A172 (cell line): ENCODE measurements around the gene YPEL1. TPM values are rescaled to one million over a fixed set of nuclear protein-coding genes. Genes with fewer than 3 reads are reported as not detected.

Experiments used
- DNase-seq: peaks from one replicate; pipeline ENCODE4 v3.0.0-alpha.2; 2015; ENCODE audit warnings: low spot score
- total RNA-seq: library from RNA; depleted of rRNA; stranded (reverse); fragments of >200 nt; shearing (Covaris generic); gene quantifications from 2 replicates; pipeline ENCODE4 v1.2.3, GENCODE V29; 2014; rRNA removed

YPEL1 gene, protein sequence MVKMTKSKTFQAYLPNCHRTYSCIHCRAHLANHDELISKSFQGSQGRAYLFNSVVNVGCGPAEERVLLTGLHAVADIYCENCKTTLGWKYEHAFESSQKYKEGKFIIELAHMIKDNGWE
- total RNA-seq, result 0.67 and 2.7 TPM in 2 replicates

- peak; percentile 65 for DNase-seq
These were observed at the start of gene YPEL1 for GRCh38 chr22:21735200-21736083. TSS of gene YPEL1 (minus strand) at chr22:21735794. CDS start at chr22:21710744, 25,050 bp downstream.

GRCh38 chr22:21780259-21780658, 44.7 kb upstream of the YPEL1 start:
- DNase-seq, result no peak

DNA sequence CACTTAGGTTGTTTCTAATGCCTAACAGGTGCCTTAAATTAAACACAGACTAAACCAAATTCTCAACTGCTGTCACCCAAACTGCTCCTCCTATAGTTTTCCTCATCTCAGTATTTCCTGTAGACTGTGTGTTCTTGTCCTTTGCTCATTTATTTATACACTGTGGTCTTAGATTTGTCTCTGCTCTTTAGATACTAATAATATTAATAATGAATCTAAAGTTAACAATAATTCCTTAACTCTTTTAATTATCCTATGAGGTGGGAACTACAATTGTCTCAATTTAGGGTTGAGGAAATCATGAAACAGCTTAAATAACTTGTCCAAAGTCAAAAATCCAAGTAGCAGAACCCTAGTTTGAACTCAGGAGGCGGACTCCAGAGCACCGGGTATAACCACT, 43.9 kb upstream of the YPEL1 start:
- DNase-seq, result no peak

GRCh38 chr22:21778705-21779363, 43.2 kb upstream of the YPEL1 start:
- peak; percentile 50 for DNase-seq

DNA sequence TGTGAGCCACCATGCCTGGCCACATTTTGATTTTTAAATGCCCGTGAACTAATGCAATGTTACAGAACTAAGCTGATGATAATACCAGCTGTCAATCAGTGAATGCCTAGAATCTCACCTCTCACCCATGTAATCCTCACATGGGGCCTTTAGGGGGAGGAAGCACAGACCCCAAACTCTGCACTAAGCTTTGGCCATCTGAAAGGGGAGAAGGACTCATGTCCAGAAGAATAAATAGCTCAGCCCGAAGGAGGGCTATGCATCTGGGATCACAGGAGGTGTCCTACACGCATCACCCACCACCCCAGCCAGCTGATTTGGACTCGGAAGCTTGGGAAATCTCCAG, 36.0 kb upstream of the YPEL1 start:
- no peak for DNase-seq

DNA sequence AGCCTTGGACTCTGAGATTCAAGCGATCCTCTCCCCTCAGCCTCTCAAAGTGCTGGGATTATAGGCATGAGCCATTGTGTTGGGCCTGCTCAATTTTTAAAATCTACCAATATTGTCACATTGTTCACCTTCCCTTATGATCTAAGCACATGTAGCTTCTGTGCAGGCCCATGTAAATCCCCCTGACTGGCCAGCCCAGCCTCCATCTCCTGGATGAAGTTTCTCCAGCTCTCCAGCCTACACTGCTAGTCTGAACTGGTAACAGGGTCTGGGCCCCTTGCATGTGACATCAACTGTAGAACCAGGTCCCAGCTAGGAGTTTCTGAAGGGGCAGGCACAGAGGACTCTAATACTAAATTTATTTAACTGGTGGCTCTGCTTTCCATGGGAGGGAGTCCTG, 32.8 kb upstream of the YPEL1 start:
- no peak for DNase-seq

- DNase-seq, result no peak
These were observed 31.3 kb upstream of the YPEL1 start for GRCh38 chr22:21766691-21767462.

DNA sequence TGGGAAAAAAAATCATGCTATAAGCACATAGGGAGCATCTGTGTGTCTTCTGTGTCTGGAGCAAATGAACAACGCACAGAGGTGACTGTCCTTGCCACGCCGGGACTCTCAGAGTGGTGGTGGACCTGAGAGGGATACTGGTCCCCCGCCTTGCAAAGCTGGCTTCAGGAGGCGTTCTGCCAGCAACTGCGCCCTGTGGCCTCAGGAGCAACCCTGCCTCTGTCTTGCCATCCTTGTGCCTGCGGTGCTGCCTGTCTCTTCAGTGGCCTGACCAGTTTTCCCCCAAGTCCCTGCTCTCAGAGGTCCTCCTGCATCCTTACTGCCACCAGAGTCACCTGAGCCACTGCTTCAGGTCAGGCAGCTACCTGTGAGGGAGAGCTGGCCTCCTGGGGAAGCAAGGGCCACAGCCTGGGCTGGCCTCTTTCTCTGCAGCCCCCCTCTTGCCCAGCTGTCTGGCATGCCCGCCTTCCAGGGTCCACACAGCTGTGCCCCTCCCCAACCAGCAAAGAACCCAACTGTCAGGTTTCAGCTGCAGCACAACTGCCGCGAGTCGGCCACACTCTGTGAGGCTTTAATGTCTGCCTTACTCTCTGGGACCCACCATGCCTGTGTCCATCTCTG, 30.4 kb upstream of the YPEL1 start:
- DNase-seq, result no peak

DNA sequence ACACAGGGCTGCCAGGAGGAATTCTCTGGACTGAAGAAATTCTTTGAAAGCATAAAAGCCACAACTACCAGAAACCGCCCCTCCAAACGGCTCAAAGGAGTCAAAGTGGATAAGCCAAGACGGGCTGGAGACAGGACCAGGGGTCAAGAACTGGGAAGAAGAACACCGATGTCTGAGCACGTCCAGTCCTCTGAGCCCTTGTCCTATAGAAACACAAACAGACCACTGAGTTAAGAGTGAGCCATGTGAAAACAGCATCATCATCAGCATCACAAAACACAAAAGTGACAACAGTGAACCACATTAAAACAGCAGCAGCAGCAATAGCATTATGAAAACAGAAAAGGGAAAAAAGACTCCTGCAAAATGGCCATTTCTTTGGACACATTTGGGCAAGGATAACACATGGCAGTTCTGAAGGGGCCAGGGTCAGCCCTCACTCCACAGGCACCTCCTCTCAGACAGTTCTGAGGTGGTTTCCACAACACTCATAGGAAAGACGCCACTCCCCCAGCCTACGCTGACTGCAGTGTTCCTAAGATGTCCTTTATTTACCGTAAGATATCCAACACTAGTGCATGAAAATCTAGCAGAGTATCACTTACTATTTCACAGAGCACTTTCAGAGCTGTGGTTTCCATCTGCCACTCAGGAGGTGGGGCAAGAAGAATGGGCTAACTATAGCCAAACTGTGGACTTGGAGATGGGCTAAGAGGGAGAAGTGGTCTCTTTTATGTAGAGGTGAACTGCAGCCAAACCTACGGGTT, 28.6 kb upstream of the YPEL1 start:
- DNase-seq, result no peak

DNA sequence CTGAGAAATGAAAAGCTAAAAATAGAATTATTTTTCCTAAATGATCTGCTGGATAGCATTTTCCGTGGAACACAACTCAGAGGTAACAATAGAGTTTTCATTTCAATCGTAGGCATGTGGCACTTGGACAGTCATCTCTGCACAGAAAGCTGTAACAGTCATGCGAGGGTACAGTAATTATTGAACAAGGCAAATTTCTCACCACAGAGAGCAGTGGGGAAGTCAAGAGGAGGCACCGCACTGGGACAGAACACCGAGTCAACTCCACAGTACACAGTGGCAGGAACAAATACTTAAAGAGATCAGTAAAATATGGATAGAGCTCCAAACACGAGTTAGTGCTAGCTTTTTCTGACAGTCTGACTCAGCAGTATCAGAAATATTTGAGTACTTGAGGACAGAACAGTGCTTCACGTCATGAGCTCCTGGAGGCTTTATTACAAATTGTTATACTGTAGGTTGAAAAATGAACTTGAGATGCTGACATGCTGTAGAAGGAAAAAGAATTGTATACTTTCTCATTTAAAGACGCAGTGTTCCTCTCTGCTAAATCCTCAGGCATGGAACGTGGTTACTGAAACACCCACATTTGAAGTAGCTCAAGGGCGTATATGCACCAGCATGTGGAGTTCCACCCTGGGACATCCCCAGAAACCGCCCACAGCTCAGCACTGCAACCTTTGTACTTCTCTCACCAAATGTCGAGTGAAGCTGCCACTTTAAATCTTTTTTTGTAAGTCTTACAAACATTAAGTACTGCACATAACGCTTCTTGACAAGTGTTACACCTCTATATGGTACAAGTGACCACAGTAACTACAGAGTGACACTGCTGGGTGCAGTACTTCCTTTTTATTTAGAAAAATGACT, 27.4 kb upstream of the YPEL1 start:
- no peak for DNase-seq

DNA sequence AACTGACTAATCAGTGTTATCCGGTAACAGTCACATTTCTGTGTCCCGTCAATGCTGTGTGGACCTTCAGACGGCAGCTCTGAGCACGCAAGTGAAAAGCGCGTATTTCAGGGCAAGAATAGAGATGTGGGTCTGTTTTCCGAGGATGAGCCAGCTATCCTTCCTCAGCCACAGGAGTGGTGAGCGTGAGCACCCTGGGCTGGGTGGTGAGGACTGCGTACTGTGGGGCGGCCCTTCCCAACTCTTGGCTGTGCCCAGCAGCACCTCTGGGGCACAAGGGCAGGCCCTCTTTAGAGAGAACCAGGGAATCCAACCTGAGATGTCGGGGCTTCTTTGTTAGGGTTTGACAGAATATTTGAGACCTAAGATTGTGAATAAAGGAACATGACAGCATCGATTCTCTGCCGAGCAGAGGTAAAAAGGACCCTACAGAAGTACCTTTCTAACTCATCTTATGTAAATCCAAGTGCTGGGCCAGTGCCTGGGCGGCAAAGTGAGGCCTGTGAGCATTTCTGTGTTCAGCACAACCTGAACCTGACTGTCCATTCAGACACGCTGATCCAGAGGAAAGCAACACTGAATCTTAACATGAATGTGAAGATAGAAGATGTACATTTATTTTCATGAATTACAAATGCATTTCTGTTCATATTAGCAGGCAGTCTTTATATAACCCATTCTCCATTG, 26.5 kb upstream of the YPEL1 start:
- DNase-seq, result no peak

GRCh38 chr22:21761086-21761485, 25.5 kb upstream of the YPEL1 start:
- DNase-seq, result no peak

DNA sequence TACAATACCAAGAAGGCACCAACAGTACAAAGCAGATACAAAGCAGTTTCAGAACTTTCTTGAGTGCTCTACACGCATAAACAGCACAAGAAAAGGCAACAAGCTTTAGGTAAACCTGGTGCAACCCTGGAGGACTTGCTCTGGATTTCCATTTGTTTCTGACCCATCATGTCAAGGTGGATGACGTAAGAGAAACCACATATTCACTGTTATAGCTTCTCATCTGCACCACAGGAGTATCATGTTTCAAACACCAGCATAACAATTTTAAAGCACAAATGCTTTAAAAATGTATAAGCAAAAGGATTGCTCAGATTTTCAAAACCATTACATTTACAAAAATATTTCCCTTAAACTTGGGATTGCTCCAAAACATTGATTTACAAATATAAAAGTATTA, 25.0 kb upstream of the YPEL1 start:
- DNase-seq, result no peak

- no peak for DNase-seq
These were observed 24.2 kb upstream of the YPEL1 start for GRCh38 chr22:21759646-21760376.

GRCh38 chr22:21759093-21759492, 23.5 kb upstream of the YPEL1 start:
- DNase-seq, result no peak

GRCh38 chr22:21758091-21758864, 22.7 kb upstream of the YPEL1 start:
- no peak for DNase-seq

DNA sequence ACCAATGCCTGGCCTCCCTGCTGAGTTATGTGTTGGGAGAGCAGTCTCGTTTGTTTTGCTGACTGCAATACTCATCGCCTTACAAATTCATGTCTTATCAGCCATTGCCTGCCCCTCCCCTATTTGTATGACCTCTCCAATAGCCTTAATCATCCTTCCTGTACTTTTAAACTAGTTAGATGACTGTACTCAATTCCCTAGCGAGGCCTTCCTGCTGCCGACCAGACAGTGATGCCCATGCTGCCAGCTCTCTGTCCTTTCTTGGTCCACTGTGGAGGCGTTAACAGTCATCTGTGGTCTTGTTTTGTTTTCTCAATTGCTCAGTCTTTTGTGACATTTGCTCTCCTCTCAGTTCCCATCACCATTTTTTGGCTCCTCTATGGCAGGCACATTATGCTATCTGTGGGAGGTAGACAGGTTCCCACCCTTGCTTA, 20.3 kb upstream of the YPEL1 start:
- DNase-seq, result peak; percentile 62

DNA sequence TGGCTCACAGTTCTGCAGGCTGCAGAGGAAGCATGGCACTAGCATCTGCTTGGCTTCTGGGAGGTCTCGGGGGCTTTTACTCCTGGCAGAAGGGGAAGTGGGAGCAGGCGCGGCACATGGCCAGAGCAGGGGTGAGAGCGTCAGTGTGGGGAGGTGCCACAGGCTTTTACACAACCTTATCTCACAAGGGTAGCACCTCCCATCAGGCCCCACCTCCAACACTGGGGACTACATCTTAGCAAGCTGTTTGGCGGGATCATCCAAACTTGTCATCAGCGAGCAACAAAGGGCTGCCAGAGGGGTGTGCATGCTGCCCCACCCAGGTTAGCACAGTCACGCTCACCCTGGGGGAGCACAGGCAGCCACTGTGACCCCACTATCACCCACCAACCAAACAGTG, 18.9 kb upstream of the YPEL1 start:
- DNase-seq, result no peak
